Omental fat pad (tissue), 4 donors: ENCODE results near the gene PROB1. TPM values are rescaled to one million over a fixed set of nuclear protein-coding genes. Genes with fewer than 3 reads are reported as not detected.

ENCODE experiments used
- ATAC-seq: fragments of 150-250 bp; one replicate; pipeline ENCODE4 v1.9.1; 2016; ENCODE audit warnings: mild to moderate bottlenecking, moderate library complexity; ENCODE audit not compliant: low FRiP score
- DNase-seq: peaks from one replicate; pipeline ENCODE4 v3.0.0-alpha.2; 2019; ENCODE audit warnings: low spot score
- total RNA-seq, 4 donors: library from RNA; depleted of rRNA; stranded (reverse); fragments of >200 nt; gene quantifications; one replicate each; pipeline ENCODE4 v1.1.0, GENCODE V29; 2016
- TF ChIP-seq, protein P1 (sequence below), 3 donors: fragments of 450-650 bp; IDR thresholded peaks; one replicate each; pipeline ENCODE4 v1.5.1; 2016 to 2017; ENCODE audit warnings: antibody characterized with exemption in 3 of 3, mild to moderate bottlenecking in 3 of 3, moderate library complexity in 2 of 3

The PROB1 gene
- total RNA-seq, 4 donors from 2014 or later = 0.46 to 2.0 (median 1.2) TPM

DNA sequence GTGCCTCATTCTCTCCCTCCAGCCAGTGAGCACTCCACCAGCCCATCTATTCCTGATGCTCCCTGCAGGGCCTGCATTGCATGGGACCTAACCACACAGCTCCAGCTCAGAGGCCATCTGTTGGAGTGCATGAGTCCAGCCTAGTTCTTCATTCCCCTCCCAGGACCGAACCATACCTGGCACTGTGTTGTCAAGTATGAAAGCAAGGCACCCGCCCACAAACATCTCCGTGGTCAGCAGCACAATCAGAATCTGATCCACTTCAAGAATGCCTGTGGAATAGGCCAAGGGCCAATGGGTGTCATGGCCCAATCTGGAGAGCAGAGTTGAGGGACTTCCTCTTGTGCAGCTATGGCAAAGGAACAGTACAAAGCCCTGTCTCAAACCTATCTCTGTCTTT lies 17.7 kb downstream of the PROB1 start:
- ATAC-seq (no peak), DNase-seq (no peak)
- TF ChIP-seq, protein P1, sequence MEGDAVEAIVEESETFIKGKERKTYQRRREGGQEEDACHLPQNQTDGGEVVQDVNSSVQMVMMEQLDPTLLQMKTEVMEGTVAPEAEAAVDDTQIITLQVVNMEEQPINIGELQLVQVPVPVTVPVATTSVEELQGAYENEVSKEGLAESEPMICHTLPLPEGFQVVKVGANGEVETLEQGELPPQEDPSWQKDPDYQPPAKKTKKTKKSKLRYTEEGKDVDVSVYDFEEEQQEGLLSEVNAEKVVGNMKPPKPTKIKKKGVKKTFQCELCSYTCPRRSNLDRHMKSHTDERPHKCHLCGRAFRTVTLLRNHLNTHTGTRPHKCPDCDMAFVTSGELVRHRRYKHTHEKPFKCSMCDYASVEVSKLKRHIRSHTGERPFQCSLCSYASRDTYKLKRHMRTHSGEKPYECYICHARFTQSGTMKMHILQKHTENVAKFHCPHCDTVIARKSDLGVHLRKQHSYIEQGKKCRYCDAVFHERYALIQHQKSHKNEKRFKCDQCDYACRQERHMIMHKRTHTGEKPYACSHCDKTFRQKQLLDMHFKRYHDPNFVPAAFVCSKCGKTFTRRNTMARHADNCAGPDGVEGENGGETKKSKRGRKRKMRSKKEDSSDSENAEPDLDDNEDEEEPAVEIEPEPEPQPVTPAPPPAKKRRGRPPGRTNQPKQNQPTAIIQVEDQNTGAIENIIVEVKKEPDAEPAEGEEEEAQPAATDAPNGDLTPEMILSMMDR (IDR thresholded peaks at IDR 0.05) = no peak

DNA sequence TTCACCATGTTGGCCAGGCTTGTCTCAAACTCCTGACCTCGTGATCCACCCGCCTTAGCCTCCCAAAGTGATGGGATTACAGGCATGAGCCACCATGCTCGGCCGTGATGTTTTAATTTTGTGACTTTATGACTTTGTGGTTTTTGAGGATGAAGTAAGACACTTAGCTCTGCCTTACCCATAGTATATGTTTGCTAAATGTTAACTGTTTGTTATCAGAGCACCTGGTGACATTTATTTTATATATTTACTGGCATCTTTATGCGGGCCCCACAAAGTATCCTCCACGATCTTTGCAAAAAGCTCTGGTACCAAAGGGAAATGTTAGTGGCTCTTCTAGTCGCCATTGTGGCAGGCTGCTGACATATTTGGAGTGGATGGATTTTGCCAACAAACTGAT lies 18.5 kb downstream of the PROB1 start:
- TF ChIP-seq, protein P1 (IDR thresholded peaks at IDR 0.05) = no peak
- ATAC-seq = no peak
- no peak for DNase-seq

DNA sequence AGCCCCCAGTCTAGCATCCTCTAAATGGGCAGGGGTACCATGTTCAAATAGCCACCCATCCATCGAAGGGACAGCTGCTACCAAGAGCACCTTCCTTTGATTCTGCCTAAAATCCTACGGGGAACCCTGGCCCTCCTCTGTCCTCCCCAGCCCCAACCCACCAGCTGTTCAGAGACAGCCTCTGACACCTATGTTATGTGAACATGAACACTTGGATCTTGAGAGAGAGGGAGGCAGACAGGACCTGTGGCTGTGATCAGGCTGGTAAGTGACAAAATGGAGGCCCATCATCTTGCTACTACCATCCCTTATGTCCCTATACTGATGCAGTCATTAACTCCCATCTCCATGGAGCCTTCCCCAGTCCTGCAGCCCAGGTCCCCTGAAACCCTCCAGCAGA lies 20.0 kb downstream of the PROB1 start:
- no peak for ATAC-seq
- TF ChIP-seq, protein P1 (IDR thresholded peaks at IDR 0.05) = no peak
- DNase-seq = no peak

DNA sequence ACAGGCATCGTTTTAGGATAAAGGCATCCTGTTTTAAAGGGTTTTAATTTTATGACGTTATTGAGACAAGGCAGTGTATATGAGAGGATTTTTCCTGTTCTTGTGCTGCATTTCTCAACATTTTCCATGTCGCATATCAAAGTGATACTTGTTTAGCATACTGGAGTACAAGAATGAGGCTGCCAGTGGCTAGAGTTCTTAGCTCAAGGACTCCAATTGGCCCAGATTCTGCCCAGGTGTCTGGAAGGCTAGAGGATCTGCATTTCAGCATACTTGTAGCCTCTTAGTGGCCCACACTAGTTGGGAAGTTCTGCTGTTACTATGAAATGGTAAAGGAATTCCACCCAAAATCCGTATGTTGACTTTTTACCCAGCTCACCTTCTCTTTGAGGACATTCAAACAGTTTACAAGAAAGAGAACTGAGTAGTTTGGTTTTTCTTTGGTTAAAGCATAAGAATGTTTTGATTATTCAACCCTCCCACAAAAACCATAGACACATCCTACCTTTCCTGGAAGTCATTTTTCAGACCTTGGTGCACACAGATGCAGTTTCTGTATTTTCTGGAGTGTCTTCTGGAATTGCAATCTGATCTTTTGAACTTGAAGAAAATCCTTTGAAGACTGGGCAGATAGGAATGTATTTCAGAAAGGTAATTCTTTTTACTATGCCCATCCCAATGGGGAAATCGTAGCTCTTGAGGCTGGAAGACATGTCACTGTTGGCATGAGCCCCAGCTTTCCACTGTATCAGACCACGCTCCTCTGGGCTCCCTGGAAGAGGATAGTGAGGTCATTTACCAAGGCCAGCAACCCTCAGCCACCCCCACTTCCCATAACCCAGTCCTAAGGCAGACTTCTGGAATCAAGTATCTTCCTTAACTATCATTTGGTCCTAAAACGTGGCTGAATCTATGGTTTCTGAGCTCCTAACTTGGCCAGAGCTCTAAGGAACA lies 23.1 kb downstream of the PROB1 start:
- ATAC-seq (no peak), DNase-seq (no peak)
- TF ChIP-seq, protein P1 (IDR thresholded peaks at IDR 0.05) = no peak

DNA sequence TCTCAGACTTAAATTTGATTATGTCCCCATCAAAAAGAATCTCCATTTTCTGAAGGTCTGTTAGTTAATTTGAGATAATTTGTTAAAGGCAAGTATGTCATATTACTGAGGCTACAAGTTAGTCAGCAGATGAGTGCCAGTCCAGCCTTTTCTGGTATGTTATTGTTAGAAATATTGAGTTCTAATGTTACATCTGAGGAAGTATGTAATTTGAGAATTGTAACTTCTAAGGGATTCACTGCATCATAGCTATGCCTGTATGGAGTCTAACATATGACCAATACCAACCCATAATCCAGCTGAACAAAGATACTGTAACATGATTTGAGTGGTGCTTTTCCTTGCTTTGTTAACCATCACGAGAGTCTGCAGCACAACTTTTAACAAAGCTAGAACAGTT lies 25.7 kb downstream of the PROB1 start:
- ATAC-seq (no peak), DNase-seq (no peak)
- TF ChIP-seq, protein P1 (IDR thresholded peaks at IDR 0.05) = no peak

DNA sequence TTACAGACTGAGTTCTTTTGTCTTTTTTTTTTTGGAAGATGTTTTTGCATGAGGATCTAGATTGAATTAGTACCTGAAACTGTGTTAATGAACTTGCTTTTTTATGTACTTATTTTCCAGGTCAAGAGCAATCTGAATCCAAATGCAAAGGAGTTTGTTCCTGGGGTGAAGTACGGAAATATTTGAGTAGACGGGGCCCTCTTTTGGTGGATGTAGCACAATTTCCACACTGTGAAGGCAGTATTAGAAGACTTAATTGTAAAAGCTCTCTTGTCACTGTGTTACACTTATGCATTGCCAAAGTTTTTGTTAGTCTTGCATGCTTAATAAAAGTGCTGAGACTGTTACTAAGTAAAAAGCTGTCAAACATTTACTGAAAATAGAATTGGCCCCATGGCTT lies 26.3 kb downstream of the PROB1 start:
- ATAC-seq (no peak), DNase-seq (no peak)
- TF ChIP-seq, protein P1 (IDR thresholded peaks at IDR 0.05) = no peak

DNA sequence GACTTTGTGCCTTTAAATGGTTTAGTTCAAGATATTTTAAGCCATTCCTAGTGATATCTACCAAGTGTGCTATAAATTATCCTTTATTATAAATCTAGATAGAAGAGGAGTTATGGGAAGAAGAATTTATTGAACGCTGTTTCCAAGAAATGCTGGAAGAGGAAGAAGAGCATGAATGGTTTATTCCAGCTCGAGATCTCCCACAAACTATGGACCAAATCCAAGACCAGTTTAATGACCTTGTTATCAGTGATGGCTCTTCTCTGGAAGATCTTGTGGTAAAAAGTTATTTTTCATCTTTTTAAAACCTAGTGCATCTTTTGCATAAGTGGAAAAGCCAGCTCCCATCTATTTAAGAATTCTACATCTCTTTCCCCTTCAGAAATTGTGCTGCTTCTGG lies 30.4 kb downstream of the PROB1 start:
- TF ChIP-seq, protein P1 (IDR thresholded peaks at IDR 0.05) = no peak
- ATAC-seq = no peak

More for the DNA sequence above, 30.4 kb downstream of the PROB1 start:
- no peak for DNase-seq
